ENCODE measurements around the gene ADD1.

Gene ADD1

DNA sequence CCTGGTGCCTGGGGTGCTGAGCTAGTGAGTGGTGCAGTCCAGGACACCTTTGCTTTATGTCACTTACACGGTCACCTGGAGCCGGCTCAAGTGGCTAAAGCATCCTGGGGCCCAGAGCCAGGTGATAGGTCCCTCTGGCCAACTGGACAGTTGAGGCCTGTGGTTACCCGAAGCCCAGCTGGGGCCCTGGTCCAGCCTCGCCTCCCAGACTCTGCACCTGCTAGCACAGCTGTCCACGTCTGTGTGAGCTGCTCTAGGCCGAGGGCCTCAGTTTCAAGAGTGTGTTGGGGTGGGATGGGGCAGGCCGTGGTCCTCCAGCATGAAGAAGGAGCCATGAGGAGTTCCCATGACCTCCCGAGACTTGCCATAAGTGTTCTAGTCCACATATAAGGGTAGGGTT, 7.7 kb upstream of the ADD1 start:
- DNase-seq = no peak

DNA sequence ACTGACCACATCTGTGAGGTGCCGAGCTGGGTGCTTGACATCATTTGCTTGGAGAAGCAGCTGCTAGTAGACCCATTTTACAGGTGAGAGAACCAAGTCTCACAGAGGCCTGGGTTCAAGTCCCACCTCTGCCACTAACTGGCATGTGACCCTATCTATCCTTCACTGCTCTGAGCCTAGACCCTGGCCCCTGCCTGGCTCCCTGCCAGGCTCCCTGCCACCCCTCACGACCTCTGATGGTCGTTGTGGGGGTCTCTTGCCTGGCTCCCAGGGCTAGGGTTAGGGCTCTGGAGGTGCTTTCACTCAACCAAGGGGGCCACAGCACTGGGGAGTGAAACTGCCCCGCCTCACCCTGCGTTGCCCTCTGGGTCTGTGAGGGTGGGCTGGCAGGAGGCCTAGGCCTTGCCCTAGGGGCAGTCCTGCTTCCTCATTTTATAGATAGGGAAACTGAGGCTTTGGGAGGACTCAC, 7.2 kb upstream of the ADD1 start:
- no peak for DNase-seq

DNA sequence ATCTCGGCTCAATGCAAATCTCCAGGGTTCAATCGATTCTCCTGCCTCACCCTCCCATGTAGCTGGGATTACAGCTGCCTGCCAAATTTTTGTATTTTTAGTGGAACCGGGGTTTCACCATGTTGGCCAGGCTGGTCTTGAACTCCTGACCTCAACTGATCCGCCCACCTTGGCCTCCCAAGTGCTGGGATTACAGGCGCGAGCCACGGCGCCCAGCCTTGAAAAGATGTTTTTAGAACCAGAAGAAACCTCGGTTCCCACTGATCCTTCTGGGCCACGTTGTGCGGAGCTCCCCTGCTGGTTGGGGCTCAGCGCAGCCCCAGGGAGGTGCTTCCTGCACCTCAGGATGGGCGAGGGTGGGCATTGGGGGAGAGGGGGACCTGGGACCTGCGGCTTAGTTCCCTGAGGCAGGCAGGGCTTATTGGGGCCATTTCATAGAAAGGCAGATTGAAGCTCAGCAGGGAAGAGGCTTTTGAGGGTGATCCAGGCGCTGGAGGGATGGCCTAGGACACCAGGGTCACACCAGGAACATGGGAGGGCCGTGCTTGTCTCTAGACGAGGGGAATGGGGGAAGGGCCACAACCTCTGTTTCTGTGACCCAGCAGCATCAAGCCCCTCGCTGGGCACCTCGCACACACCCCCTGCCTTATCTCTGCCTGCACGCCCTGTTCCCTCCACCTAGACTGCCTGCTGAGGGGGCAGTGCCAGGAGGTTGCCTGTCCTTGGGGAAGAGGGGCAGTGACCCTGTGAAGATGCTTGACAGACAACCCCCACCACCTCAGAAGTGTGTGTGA, 6.3 kb upstream of the ADD1 start:
- no peak for DNase-seq

DNA sequence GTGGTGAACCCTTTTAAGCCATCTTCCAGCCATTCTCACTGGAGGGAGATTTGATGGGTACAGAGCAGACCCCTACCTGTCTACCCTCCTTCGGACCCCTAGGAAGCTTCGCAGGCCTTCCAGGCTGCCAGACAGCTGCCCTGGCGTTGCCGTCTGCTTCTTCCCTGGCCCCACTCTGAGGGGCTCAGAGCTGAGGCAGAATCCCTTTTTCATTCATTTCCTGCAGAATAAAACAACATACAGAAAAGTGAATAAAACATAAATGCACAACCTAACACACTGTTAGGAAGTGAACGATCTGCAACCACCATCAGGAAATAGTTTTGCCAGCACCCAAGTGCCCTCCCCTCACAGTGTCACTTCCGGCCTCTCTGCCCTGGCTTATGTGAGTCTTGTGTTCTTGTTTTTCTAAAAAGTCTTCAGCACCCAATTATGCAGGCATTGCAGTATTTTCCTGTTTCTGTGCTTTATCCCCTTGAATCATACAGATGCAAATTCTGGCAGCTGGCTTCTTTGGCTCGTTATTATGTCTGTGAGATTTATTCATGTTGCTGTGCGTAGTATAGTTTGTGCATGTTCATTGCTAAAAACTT, 5.6 kb upstream of the ADD1 start:
- no peak for DNase-seq

DNA sequence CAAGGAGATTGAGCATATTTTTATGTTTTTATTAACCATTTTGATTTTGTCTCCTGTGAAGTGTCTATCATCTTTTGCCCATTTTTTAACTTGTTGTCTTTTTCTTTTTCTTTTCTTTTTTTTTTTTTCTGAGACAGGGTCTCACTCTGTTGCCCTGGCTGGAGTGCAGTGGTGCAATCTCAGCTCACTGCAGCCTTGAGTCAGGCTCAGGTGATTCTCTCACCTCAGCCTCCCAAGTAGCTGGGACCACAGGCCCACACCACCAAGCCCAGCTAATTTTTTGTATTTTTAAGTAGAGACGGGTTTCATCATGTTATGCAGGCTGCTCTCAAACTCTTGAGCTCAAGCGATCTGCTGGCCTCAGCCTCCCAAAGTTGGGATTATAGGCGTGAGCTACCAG, 4.6 kb upstream of the ADD1 start:
- DNase-seq = no peak

DNA sequence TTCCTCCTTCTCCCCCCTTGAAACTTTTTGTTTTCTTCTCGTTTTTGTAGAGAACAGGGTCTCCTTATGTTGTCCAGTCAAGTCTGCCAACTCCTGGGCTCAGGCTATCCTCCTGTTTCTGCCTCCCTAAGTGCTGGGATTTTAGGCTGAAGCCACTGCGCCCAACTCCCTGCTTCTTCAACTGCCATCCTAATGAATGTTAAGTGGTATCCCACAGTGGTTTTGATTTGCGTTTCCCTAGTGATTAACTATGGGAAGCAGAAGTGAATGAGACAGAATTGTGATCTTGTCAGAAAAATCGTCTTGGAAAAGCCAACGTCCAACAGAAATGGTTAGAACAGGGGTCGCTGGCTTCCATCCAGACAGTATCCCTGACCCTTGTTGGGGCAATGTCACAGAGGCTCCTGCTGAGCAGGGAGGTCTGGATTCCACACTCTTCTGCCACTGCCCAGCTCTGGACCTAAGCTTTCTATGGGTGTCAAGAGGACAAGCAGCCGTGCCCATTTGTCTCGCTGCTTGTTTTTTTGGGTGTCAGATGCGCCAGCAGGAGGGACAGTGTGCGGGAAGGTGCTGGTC, 869 bp upstream of the ADD1 start:
- no peak for DNase-seq

DNA sequence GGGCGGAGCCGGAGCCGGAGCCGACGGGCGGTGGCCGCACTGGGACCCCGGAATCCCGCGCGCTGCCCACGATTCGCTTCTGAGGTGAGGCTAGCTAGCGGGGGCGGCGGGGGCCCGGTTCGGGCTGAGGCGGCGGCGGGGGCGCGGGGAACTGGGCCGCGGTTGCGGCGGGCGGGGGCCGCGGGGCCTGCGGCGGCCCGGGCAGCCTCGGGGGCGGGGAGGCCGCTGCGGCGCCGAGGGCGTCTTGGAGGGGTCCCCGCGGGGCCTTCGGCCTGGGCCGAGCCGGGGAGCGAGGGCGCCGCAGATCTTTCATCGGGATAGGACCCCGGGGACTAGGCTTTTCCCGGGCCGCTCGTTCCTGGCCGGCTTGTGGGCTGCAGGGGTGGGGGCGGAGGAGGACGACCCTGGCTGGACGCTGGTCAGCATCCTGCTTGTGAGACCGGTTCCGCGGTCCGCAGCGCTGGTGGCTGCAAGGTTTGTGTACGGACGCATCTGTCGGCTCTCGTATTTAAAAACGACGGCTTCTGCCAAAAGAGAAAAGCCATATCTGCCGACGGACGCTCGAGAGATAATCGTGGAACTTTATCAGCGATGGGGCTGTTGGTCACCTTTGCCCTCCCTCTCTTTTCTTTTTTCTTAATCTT, 419 bp downstream of the ADD1 start:
- DNase-seq = no peak

- no peak for DNase-seq
These were observed 2.5 kb downstream of the ADD1 start for GRCh38 chr4:2846172-2846571.

DNA sequence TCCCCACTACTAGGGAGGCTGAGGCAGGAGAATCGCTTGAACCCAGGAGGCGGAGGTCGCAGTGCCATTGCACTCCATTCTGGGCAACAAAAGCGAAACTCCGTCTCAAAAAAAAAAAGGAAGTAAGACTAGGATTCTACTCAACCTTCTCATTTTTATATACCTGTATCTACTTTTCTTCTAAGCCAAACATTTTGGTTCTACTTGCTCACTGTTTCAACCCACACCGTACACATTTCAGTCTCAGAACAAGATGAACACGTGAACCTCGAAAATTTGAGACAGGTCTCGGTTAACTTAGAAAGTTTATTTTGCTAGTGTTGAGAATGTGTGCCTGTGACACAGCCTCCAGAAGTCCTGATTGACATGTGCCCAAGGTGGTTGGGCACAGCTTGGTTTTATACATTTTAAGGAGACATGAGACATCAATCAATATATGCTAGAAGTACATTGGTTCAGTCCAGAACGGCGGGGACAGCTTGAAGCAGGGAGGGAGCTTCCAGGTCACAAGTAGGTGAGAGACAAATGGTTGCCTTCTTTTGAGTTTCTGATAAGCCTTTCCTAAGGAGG, 3.7 kb downstream of the ADD1 start:
- DNase-seq = no peak

DNA sequence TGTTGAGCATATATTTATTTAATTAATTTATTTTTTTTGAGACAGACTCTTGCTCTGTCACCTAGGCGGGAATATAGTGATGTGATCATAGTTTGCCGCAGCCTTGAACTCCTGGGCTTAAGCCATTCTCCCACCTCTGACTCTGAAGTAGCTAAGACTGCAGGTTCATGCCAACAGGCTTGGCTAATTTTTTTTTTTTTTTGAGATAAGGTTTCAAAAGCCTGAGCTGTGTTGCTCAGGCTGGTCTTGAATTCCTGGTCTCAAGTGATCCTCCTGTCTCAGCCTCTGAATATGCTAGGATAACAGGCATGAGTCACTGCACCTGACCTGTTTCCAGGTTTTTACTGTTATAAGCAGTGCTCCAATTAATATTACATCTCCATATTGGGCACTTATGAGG, 4.8 kb downstream of the ADD1 start:
- DNase-seq = no peak

- DNase-seq = no peak
These were observed 5.9 kb downstream of the ADD1 start for GRCh38 chr4:2849267-2850152.

- no peak for DNase-seq
These were observed 7.5 kb downstream of the ADD1 start for GRCh38 chr4:2850966-2851798.

DNA sequence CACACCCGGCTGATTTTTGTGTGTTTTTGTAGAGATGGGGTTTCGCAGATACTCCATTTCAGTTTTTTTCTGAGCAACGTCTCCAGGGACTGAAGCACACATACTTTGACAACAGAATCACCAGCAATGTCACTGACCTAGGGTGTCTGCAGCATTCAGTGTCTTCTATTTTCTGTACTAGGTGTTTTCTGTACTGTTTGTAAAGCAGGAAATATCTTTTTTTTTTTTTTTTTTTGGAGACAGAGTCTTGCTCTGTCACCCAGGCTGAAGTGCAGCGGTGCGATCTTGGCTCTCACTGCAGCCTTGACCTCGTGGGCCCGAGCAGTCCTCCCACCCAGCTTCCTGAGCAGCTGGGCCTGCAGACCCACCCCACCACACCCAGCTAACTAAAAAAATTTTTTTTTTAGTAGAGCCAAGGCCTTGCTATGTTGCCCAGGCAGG, 8.9 kb downstream of the ADD1 start:
- no peak for DNase-seq

- DNase-seq = no peak
These were observed 11.9 kb downstream of the ADD1 start for GRCh38 chr4:2855584-2855983.

- DNase-seq = no peak
These were observed 12.6 kb downstream of the ADD1 start for GRCh38 chr4:2856266-2856665.

DNA sequence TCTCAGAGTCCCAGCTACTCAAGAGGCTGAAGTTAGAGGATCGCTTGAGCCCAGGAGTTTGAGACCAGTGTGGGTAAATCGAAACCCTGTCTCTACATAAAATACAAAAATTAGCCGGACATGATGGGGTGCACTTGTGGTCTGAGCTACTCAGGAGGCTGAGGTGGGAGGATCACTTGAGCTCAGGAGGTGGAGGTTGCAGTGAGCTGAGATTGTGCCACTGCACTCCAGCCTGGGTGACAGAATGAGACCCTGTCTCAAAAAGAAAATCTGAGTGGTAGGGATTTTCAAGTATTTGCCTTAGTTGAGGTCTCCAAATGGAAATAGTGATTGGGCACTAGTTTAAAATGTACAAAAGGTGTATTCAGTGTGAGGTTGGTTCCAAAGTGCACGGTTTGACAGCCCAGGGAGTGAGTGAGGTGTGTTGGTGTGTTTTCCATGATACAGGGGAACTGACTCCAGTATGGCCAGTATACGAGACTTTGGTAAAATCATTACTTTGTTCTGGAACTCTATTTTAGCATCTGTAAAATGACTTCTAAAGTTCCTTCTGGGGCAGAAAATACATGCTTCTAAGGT, 13.8 kb downstream of the ADD1 start:
- DNase-seq = no peak

- no peak for DNase-seq
These were observed 15.0 kb downstream of the ADD1 start for GRCh38 chr4:2858451-2859217.

- DNase-seq = no peak
These were observed 15.9 kb downstream of the ADD1 start for GRCh38 chr4:2859514-2859913.

- DNase-seq = no peak
These were observed 17.0 kb downstream of the ADD1 start for GRCh38 chr4:2860391-2861348.
